Measurements from ENCODE around the gene RNF220. TPM values are rescaled to one million over a fixed set of nuclear protein-coding genes. Genes with fewer than 3 reads are reported as not detected.
A peak's percentile ranks its signal among the peaks of the same experiment; 100 is the strongest.

RNF220 gene
- total and polyA plus RNA-seq, 9 of the 15 experiments (the other 6 are each of a cell fraction or from before 2014, with no cell fraction given): 5.1 to 117 (median 66.9) TPM

DNA sequence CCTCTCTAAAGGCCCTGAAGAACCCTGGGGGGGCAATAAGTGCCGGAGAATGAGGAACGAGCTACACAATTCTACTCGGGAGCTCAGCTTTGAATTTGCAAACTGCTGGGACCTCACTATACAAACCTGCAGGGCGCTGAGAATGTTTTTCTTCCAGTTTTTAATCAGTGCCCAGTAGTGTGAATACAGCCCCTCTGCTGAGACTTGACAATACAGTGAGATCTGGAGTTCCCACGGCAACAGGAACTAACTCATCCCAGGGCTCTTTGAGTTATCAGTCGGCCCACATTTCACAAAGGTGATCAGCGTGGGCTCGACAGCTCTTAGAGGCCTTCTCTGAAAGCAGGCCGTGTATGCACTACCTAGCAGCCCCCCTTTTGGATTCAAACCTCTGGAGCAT is 227.5 kb downstream of the RNF220 start (continued):
- TF ChIP-seq, protein P1, sequence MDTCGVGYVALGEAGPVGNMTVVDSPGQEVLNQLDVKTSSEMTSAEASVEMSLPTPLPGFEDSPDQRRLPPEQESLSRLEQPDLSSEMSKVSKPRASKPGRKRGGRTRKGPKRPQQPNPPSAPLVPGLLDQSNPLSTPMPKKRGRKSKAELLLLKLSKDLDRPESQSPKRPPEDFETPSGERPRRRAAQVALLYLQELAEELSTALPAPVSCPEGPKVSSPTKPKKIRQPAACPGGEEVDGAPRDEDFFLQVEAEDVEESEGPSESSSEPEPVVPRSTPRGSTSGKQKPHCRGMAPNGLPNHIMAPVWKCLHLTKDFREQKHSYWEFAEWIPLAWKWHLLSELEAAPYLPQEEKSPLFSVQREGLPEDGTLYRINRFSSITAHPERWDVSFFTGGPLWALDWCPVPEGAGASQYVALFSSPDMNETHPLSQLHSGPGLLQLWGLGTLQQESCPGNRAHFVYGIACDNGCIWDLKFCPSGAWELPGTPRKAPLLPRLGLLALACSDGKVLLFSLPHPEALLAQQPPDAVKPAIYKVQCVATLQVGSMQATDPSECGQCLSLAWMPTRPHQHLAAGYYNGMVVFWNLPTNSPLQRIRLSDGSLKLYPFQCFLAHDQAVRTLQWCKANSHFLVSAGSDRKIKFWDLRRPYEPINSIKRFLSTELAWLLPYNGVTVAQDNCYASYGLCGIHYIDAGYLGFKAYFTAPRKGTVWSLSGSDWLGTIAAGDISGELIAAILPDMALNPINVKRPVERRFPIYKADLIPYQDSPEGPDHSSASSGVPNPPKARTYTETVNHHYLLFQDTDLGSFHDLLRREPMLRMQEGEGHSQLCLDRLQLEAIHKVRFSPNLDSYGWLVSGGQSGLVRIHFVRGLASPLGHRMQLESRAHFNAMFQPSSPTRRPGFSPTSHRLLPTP (IDR thresholded peaks at IDR 0.05; ENCODE audit: borderline replicate concordance, extremely low read depth, insufficient read length): no peak
- no peak for TF ChIP-seq EWSR1 (IDR thresholded peaks at IDR 0.05; ENCODE audit: borderline replicate concordance, low read depth, partially characterized antibody)
- TF ChIP-seq MBD2 (IDR thresholded peaks at IDR 0.05; ENCODE audit: borderline replicate concordance, low read depth): no peak
- no peak for TF ChIP-seq RUNX1 (IDR thresholded peaks at IDR 0.05; ENCODE audit: low read depth)
- peak; percentile 47; the same call in 1 of the 2 replicates for TF ChIP-seq NCOR1 (IDR thresholded peaks at IDR 0.05)
- TF ChIP-seq, protein P2, sequence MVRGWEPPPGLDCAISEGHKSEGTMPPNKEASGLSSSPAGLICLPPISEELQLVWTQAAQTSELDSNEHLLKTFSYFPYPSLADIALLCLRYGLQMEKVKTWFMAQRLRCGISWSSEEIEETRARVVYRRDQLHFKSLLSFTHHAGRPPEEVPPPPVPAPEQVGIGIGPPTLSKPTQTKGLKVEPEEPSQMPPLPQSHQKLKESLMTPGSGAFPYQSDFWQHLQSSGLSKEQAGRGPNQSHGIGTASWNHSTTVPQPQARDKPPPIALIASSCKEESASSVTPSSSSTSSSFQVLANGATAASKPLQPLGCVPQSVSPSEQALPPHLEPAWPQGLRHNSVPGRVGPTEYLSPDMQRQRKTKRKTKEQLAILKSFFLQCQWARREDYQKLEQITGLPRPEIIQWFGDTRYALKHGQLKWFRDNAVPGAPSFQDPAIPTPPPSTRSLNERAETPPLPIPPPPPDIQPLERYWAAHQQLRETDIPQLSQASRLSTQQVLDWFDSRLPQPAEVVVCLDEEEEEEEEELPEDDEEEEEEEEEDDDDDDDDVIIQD (CRISPR knock-in tag; IDR thresholded peaks at IDR 0.05): no peak
- no peak for TF ChIP-seq HLTF (IDR thresholded peaks at IDR 0.05)
- TF ChIP-seq ZNF324 (CRISPR knock-in tag; IDR thresholded peaks at IDR 0.05): no peak
- no peak for TF ChIP-seq YY1 (IDR thresholded peaks at IDR 0.05; ENCODE audit: borderline replicate concordance in 1 of 3, control insufficient read depth in 1 of 3, extremely low read depth in 1 of 3, insufficient read depth in 3 of 3, insufficient read length in 1 of 3, insufficient replicate concordance in 2 of 3, low read depth in 1 of 3, low read length in 2 of 3)
- TF ChIP-seq ZNF707 (CRISPR knock-in tag; conservative IDR thresholded peaks at IDR 0.05): no peak
- no peak for TF ChIP-seq LCOR (CRISPR knock-in tag; IDR thresholded peaks at IDR 0.05)
- TF ChIP-seq ZNF551 (CRISPR knock-in tag; IDR thresholded peaks at IDR 0.05): no peak
- TF ChIP-seq, protein P3, sequence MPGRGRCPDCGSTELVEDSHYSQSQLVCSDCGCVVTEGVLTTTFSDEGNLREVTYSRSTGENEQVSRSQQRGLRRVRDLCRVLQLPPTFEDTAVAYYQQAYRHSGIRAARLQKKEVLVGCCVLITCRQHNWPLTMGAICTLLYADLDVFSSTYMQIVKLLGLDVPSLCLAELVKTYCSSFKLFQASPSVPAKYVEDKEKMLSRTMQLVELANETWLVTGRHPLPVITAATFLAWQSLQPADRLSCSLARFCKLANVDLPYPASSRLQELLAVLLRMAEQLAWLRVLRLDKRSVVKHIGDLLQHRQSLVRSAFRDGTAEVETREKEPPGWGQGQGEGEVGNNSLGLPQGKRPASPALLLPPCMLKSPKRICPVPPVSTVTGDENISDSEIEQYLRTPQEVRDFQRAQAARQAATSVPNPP (IDR thresholded peaks at IDR 0.05; ENCODE audit: borderline replicate concordance, insufficient read depth, insufficient read length): no peak
- no peak for TF ChIP-seq PHF20 (IDR thresholded peaks at IDR 0.05; ENCODE audit: partially characterized antibody)
- TF ChIP-seq, protein P4, sequence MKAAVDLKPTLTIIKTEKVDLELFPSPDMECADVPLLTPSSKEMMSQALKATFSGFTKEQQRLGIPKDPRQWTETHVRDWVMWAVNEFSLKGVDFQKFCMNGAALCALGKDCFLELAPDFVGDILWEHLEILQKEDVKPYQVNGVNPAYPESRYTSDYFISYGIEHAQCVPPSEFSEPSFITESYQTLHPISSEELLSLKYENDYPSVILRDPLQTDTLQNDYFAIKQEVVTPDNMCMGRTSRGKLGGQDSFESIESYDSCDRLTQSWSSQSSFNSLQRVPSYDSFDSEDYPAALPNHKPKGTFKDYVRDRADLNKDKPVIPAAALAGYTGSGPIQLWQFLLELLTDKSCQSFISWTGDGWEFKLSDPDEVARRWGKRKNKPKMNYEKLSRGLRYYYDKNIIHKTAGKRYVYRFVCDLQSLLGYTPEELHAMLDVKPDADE (conservative IDR thresholded peaks at IDR 0.05; ENCODE audit: control insufficient read depth, low read depth, low read length): no peak
- no peak for TF ChIP-seq HNRNPL (IDR thresholded peaks at IDR 0.05; ENCODE audit: low read depth, low read length)
- no peak for TF ChIP-seq SUPT5H (IDR thresholded peaks at IDR 0.05)
- TF ChIP-seq HCFC1 (IDR thresholded peaks at IDR 0.05; ENCODE audit: low read depth, low read length): no peak
- TF ChIP-seq ZNF124 (CRISPR knock-in tag; IDR thresholded peaks at IDR 0.05): no peak
- TF ChIP-seq TRIM28 (IDR thresholded peaks at IDR 0.05): no peak
- no peak for TF ChIP-seq RB1 (IDR thresholded peaks at IDR 0.05; ENCODE audit: low read depth)
- no peak for TF ChIP-seq NR1H2 (CRISPR knock-in tag; IDR thresholded peaks at IDR 0.05)
- no peak for TF ChIP-seq ZNF561 (CRISPR knock-in tag; conservative IDR thresholded peaks at IDR 0.05)
- TF ChIP-seq POLR3G (IDR thresholded peaks at IDR 0.05; ENCODE audit: extremely low read depth, insufficient read length, insufficient replicate concordance): no peak

All from K562 (cell line).